ENCODE measurements around the gene MAML2. TPM values are rescaled to one million over a fixed set of nuclear protein-coding genes. Genes with fewer than 3 reads are reported as not detected.
A peak's percentile ranks its signal among the peaks of the same experiment; 100 is the strongest.

Gene MAML2
- total and polyA plus RNA-seq, 4 donors = 0.56 to 2.1 (median 1.4) TPM

- H3K36me3 ChIP-seq (ENCODE audit: control insufficient read depth in 4 of 4, insufficient read depth in 3 of 4, low read depth in 1 of 4, low read length in 3 of 4) = no peaks in the 10 kb centered on the region
- 94% methylated on average over 2 of the region's 2 CpGs for WGBS
- no peak overlapping the region for H3K4me3 ChIP-seq (ENCODE audit: low read depth in 1 of 3, low read length in 3 of 3)
- no peak for DNase-seq (ENCODE audit: low spot score)
- TF ChIP-seq YY1 (IDR thresholded peaks at IDR 0.05) (no peak), NR2F2 (IDR thresholded peaks at IDR 0.05) (no peak), ZBTB33 (IDR thresholded peaks at IDR 0.05) (no peak), REST (IDR thresholded peaks at IDR 0.05) (no peak), EGR1 (IDR thresholded peaks at IDR 0.05; ENCODE audit: low read depth in 2 of 2) (no peak)
- H3K27ac ChIP-seq (ENCODE audit: low read depth in 1 of 2, low read length in 2 of 2) = no peak overlapping the region
- H3K27me3 ChIP-seq (ENCODE audit: control insufficient read depth in 4 of 4, insufficient read depth in 4 of 4, low read length in 3 of 4) = no peaks in the 10 kb centered on the region
- peaks cover 0 to 4% (median 2%) of the 10 kb centered on the region in 4 donors for H3K4me1 ChIP-seq (ENCODE audit: control insufficient read depth in 4 of 4, insufficient read depth in 4 of 4, low read length in 3 of 4)
- no peak overlapping the region for H3K9ac ChIP-seq (ENCODE audit: low read depth in 1 of 2, low read length in 2 of 2)
- H3K9me3 ChIP-seq (ENCODE audit: control insufficient read depth in 4 of 4, low read length in 3 of 4) = no peaks in the 10 kb centered on the region
Observed at GRCh38 chr11:96309016-96309642, 33.9 kb downstream of the MAML2 start.

GRCh38 chr11:96307776-96308140 is 35.2 kb downstream of the MAML2 start:
- H3K4me3 ChIP-seq (ENCODE audit: low read depth in 1 of 3, low read length in 3 of 3) = no peak overlapping the region
- TF ChIP-seq JUND (IDR thresholded peaks at IDR 0.05) (no peak), RAD21 (IDR thresholded peaks at IDR 0.05) (no peak), ZBTB33 (IDR thresholded peaks at IDR 0.05) (no peak), SP1 (IDR thresholded peaks at IDR 0.05) (no peak), ATF3 (IDR thresholded peaks at IDR 0.05) (no peak), RXRA (IDR thresholded peaks at IDR 0.05) (no peak), FOXA1 (IDR thresholded peaks at IDR 0.05) (no peak), CTCF (IDR thresholded peaks at IDR 0.05; ENCODE audit: low read depth, low read length, missing input control) (no peak), MAX (IDR thresholded peaks at IDR 0.05) (no peak), TAF1 (conservative IDR thresholded peaks at IDR 0.05) (no peak), REST (IDR thresholded peaks at IDR 0.05) (no peak), YY1 (IDR thresholded peaks at IDR 0.05) (no peak), NR2F2 (IDR thresholded peaks at IDR 0.05) (no peak), FOXA2 (IDR thresholded peaks at IDR 0.05) (no peak), GABPA (IDR thresholded peaks at IDR 0.05 in 1 of 2, conservative IDR thresholded peaks at IDR 0.05 in 1 of 2) (no peak)
- H3K9ac ChIP-seq (ENCODE audit: low read depth in 1 of 2, low read length in 2 of 2) = no peak overlapping the region
- peak overlapping the region; percentile 68 to 79 for H3K27ac ChIP-seq (ENCODE audit: low read depth in 1 of 2, low read length in 2 of 2)
- no peaks in the 10 kb centered on the region for H3K27me3 ChIP-seq (ENCODE audit: control insufficient read depth in 4 of 4, insufficient read depth in 4 of 4, low read length in 3 of 4)
- WGBS = 61% methylated on average over 3 of the region's 3 CpGs
- no peaks in the 10 kb centered on the region for H3K9me3 ChIP-seq (ENCODE audit: control insufficient read depth in 4 of 4, low read length in 3 of 4)
- no peaks in the 10 kb centered on the region for H3K36me3 ChIP-seq (ENCODE audit: control insufficient read depth in 4 of 4, insufficient read depth in 3 of 4, low read depth in 1 of 4, low read length in 3 of 4)
- peaks cover 0 to 4% (median 2%) of the 10 kb centered on the region in 4 donors for H3K4me1 ChIP-seq (ENCODE audit: control insufficient read depth in 4 of 4, insufficient read depth in 4 of 4, low read length in 3 of 4)
- no peak for DNase-seq (ENCODE audit: low spot score)

Measured in liver (tissue), 9 donors.